IPS-NIHi7 (cell line): ENCODE data around the gene XDH.
A peak's percentile ranks its signal among the peaks of the same experiment; 100 is the strongest.

Source experiments
- DNase-seq: peaks from one replicate; pipeline ENCODE4 v3.0.0; 2012; ENCODE audit warnings: mixed read lengths; ENCODE audit errors: extremely low spot score

The XDH gene

GRCh38 chr2:31414601-31415241, at the start of gene XDH:
XDH (minus strand) TSS chr2:31414742; CDS start chr2:31414666, 76 bp downstream.
- DNase-seq, result no peak

GRCh38 chr2:31457651-31458050, 43.1 kb upstream of the XDH start:
- no peak for DNase-seq

- DNase-seq, result no peak
Observed at GRCh38 chr2:31446848-31447247, 32.3 kb upstream of the XDH start.

- DNase-seq, result no peak
Observed at GRCh38 chr2:31442376-31442775, 27.8 kb upstream of the XDH start.

GRCh38 chr2:31440764-31441163, 26.2 kb upstream of the XDH start:
- DNase-seq, result no peak

GRCh38 chr2:31434911-31435310, 20.4 kb upstream of the XDH start:
- peak; percentile 30 for DNase-seq

GRCh38 chr2:31433541-31433940, 19.0 kb upstream of the XDH start:
- no peak for DNase-seq

- DNase-seq, result no peak
Observed at GRCh38 chr2:31430439-31431165, 16.1 kb upstream of the XDH start.

- no peak for DNase-seq
Observed at GRCh38 chr2:31429759-31430438, 15.4 kb upstream of the XDH start.

- no peak for DNase-seq
Observed at GRCh38 chr2:31429040-31429439, 14.5 kb upstream of the XDH start.

GRCh38 chr2:31428001-31428418, 13.5 kb upstream of the XDH start:
- DNase-seq, result peak; percentile 51

GRCh38 chr2:31426096-31426495, 11.6 kb upstream of the XDH start:
- no peak for DNase-seq

- DNase-seq, result no peak
Observed at GRCh38 chr2:31421634-31422033, 7.1 kb upstream of the XDH start.

- no peak for DNase-seq
Observed at GRCh38 chr2:31420936-31421335, 6.4 kb upstream of the XDH start.

- no peak for DNase-seq
Observed at GRCh38 chr2:31419386-31419785, 4.8 kb upstream of the XDH start.

GRCh38 chr2:31415421-31415820, 879 bp upstream of the XDH start:
- DNase-seq, result no peak

- peak; percentile 26 for DNase-seq
Observed at GRCh38 chr2:31413862-31414550, 536 bp downstream of the XDH start.

- DNase-seq, result no peak
Observed at GRCh38 chr2:31413025-31413424, 1.5 kb downstream of the XDH start.

GRCh38 chr2:31411771-31412170, 2.8 kb downstream of the XDH start:
- DNase-seq, result no peak

- DNase-seq, result no peak
Observed at GRCh38 chr2:31406593-31407385, 7.8 kb downstream of the XDH start.

- DNase-seq, result no peak
Observed at GRCh38 chr2:31404827-31405226, 9.7 kb downstream of the XDH start.

GRCh38 chr2:31404302-31404701, 10.2 kb downstream of the XDH start:
- no peak for DNase-seq
